Neural cell (in vitro differentiated cells): ENCODE data around the gene CYB561. TPM values are rescaled to one million over a fixed set of nuclear protein-coding genes. Genes with fewer than 3 reads are reported as not detected.

ENCODE experiments used
- H2AFZ ChIP-seq: fragments of 200-600, 300-800 bp; sonication (generic), shearing (Covaris generic); 2 replicates; pipeline ENCODE4 v1.6.0; 2014; ENCODE audit warnings: low read depth, mild to moderate bottlenecking, antibody characterized with exemption, low read length, moderate library complexity
- H3F3A ChIP-seq: fragments of 200-600 bp; shearing (Covaris generic); 2 replicates; pipeline ENCODE4 v1.6.1; 2016; ENCODE audit warnings: mild to moderate bottlenecking, moderate library complexity, mixed read lengths, antibody characterized with exemption, low read length; ENCODE audit not compliant: insufficient read depth, poor library complexity, severe bottlenecking
- H3K27ac ChIP-seq: fragments of 200-600, 300-800 bp; sonication (generic), shearing (Covaris generic); 2 replicates; pipeline ENCODE4 v1.5.1; 2014; ENCODE audit warnings: mild to moderate bottlenecking, low read length, moderate library complexity
- H3K27me3 ChIP-seq: fragments of 300-800, 200-600 bp; sonication (generic), shearing (Covaris generic); 2 replicates; pipeline ENCODE4 v1.6.0; 2014; ENCODE audit warnings: mild to moderate bottlenecking, low read depth, low read length, moderate library complexity; ENCODE audit not compliant: insufficient read depth
- H3K36me3 ChIP-seq: fragments of 300-800, 200-600 bp; sonication (generic), shearing (Covaris generic); 2 replicates; pipeline ENCODE4 v1.5.1; 2014; ENCODE audit warnings: mild to moderate bottlenecking, antibody characterized with exemption, low read length, moderate library complexity; ENCODE audit not compliant: insufficient read depth
- H3K4me2 ChIP-seq: fragments of 300-800, 200-600 bp; sonication (generic), shearing (Covaris generic); 2 replicates; pipeline ENCODE4 v1.6.0; 2014; ENCODE audit warnings: mild to moderate bottlenecking, low read length
- H3K4me3 ChIP-seq: fragments of 300-800, 200-600 bp; sonication (generic), shearing (Covaris generic); 2 replicates; pipeline ENCODE4 v1.5.1; 2014; ENCODE audit warnings: mild to moderate bottlenecking, low read length, moderate library complexity
- H3K79me2 ChIP-seq: fragments of 200-600 bp; shearing (Covaris generic); replicated peaks from 2 replicates; pipeline ENCODE4 v1.6.0; 2014; ENCODE audit warnings: mild to moderate bottlenecking, low read length, moderate library complexity; ENCODE audit not compliant: insufficient read depth
- H3K9ac ChIP-seq: fragments of 300-800, 200-600 bp; sonication (generic), shearing (Covaris generic); 2 replicates; pipeline ENCODE4 v1.6.1; 2016; ENCODE audit warnings: mild to moderate bottlenecking, low read length, mixed read lengths
- H3K9me2 ChIP-seq: fragments of 200-600 bp; shearing (Covaris generic); 2 replicates; pipeline ENCODE4 v1.6.1; 2016; ENCODE audit warnings: mild to moderate bottlenecking, low read length, mixed read lengths; ENCODE audit not compliant: insufficient read depth
- H3K9me3 ChIP-seq: fragments of 200-600, 300-800 bp; sonication (generic), shearing (Covaris generic); 2 replicates; pipeline ENCODE4 v1.6.1; 2016; ENCODE audit warnings: mild to moderate bottlenecking, mixed run types, low read length, moderate library complexity, mixed read lengths
- H4K20me1 ChIP-seq: fragments of 200-600 bp; shearing (Covaris generic); 2 replicates; pipeline ENCODE4 v1.6.1; 2016; ENCODE audit warnings: mild to moderate bottlenecking, mixed run types; ENCODE audit not compliant: insufficient read depth
- EP300 ChIP-seq: fragments of 450-650 bp; conservative IDR thresholded peaks from 2 replicates; pipeline ENCODE4 v1.6.1; 2014; ENCODE audit warnings: antibody characterized with exemption, mild to moderate bottlenecking, moderate library complexity; ENCODE audit not compliant: poor library complexity, severe bottlenecking
- EZH2 ChIP-seq: fragments of 200-600, 300-800 bp; shearing (Covaris generic), sonication (generic); IDR thresholded peaks from 2 replicates; pipeline ENCODE4 v1.6.1; 2014; ENCODE audit warnings: antibody characterized with exemption, low read length, borderline replicate concordance, mild to moderate bottlenecking; ENCODE audit not compliant: insufficient read depth, poor library complexity, severe bottlenecking
- MXI1 ChIP-seq: fragments of 450-650 bp; conservative IDR thresholded peaks from 2 replicates; pipeline ENCODE4 v1.6.1; 2014; ENCODE audit warnings: antibody characterized with exemption, mild to moderate bottlenecking; ENCODE audit not compliant: poor library complexity, severe bottlenecking
- POLR2AphosphoS5 ChIP-seq: IDR thresholded peaks from 2 replicates; pipeline ENCODE4 v1.6.1; 2012
- RAD21 ChIP-seq: fragments of 450-650 bp; conservative IDR thresholded peaks from 2 replicates; pipeline ENCODE4 v1.6.1; 2014; ENCODE audit warnings: antibody characterized with exemption, mild to moderate bottlenecking, moderate library complexity
- SMC3 ChIP-seq: fragments of 450-650 bp; conservative IDR thresholded peaks from 2 replicates; pipeline ENCODE4 v1.6.1; 2014; ENCODE audit warnings: antibody characterized with exemption, mild to moderate bottlenecking, moderate library complexity; ENCODE audit not compliant: poor library complexity
- TAF1 ChIP-seq: IDR thresholded peaks from 2 replicates; pipeline ENCODE4 v1.6.1; 2012; ENCODE audit warnings: low read depth
- polyA plus RNA-seq: library from polyadenylated mRNA; depleted of rRNA; stranded (reverse); fragments of >200 nt; gene quantifications from 2 replicates; pipeline ENCODE4 v1.2.3, GENCODE V29; 2014
- TF ChIP-seq, protein P1 (sequence below): IDR thresholded peaks from 2 replicates; pipeline ENCODE4 v1.6.1; 2012; ENCODE audit warnings: borderline replicate concordance
- TF ChIP-seq, protein P2 (sequence below): fragments of 450-650 bp; IDR thresholded peaks from 2 replicates; pipeline ENCODE4 v1.5.1; 2014; ENCODE audit warnings: antibody characterized with exemption, mild to moderate bottlenecking, moderate library complexity; ENCODE audit not compliant: poor library complexity, severe bottlenecking

The CYB561 gene
- polyA plus RNA-seq, 1 donor from 2014 or later, result 15.7 TPM

DNA sequence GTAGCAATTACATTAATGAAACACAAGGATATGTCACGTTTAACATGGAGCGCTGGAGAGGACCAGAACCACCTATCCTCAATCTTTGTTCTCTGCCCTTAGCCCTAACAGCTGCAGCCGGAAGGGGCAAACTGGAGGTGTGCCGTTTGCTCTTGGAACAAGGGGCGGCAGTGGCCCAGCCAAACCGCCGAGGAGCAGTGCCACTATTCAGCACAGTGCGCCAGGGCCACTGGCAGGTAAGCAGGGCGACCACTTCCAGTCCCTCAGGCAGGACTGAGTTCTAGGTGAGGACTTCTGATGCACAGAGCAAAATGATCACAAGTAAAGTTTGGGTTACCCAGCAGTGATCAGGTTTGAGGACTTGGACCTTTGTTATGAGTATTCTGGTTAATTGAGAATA lies 41.1 kb downstream of the CYB561 start:
- TF ChIP-seq, protein P1, sequence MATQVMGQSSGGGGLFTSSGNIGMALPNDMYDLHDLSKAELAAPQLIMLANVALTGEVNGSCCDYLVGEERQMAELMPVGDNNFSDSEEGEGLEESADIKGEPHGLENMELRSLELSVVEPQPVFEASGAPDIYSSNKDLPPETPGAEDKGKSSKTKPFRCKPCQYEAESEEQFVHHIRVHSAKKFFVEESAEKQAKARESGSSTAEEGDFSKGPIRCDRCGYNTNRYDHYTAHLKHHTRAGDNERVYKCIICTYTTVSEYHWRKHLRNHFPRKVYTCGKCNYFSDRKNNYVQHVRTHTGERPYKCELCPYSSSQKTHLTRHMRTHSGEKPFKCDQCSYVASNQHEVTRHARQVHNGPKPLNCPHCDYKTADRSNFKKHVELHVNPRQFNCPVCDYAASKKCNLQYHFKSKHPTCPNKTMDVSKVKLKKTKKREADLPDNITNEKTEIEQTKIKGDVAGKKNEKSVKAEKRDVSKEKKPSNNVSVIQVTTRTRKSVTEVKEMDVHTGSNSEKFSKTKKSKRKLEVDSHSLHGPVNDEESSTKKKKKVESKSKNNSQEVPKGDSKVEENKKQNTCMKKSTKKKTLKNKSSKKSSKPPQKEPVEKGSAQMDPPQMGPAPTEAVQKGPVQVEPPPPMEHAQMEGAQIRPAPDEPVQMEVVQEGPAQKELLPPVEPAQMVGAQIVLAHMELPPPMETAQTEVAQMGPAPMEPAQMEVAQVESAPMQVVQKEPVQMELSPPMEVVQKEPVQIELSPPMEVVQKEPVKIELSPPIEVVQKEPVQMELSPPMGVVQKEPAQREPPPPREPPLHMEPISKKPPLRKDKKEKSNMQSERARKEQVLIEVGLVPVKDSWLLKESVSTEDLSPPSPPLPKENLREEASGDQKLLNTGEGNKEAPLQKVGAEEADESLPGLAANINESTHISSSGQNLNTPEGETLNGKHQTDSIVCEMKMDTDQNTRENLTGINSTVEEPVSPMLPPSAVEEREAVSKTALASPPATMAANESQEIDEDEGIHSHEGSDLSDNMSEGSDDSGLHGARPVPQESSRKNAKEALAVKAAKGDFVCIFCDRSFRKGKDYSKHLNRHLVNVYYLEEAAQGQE, result no peak
- TF ChIP-seq SMC3 (no peak), EP300 (no peak), MXI1 (no peak), EZH2 (no peak), POLR2AphosphoS5 (no peak), RAD21 (no peak), TAF1 (no peak)
- TF ChIP-seq, protein P2, sequence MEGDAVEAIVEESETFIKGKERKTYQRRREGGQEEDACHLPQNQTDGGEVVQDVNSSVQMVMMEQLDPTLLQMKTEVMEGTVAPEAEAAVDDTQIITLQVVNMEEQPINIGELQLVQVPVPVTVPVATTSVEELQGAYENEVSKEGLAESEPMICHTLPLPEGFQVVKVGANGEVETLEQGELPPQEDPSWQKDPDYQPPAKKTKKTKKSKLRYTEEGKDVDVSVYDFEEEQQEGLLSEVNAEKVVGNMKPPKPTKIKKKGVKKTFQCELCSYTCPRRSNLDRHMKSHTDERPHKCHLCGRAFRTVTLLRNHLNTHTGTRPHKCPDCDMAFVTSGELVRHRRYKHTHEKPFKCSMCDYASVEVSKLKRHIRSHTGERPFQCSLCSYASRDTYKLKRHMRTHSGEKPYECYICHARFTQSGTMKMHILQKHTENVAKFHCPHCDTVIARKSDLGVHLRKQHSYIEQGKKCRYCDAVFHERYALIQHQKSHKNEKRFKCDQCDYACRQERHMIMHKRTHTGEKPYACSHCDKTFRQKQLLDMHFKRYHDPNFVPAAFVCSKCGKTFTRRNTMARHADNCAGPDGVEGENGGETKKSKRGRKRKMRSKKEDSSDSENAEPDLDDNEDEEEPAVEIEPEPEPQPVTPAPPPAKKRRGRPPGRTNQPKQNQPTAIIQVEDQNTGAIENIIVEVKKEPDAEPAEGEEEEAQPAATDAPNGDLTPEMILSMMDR, result no peak
- Histone ChIP-seq H3F3A (no peaks in the 10 kb centered on the region), H3K4me2 (no peak overlapping the region), H3K27ac (no peak overlapping the region), H3K79me2 (no peaks in the 10 kb centered on the region), H3K4me3 (no peak overlapping the region), H3K27me3 (no peaks in the 10 kb centered on the region), H3K9ac (no peak overlapping the region), H2AFZ (no peak overlapping the region), H3K9me2 (no peaks in the 10 kb centered on the region), H3K9me3 (no peaks in the 10 kb centered on the region), H3K36me3 (peaks cover 15% of the 10 kb centered on the region), H4K20me1 (no peaks in the 10 kb centered on the region)

DNA sequence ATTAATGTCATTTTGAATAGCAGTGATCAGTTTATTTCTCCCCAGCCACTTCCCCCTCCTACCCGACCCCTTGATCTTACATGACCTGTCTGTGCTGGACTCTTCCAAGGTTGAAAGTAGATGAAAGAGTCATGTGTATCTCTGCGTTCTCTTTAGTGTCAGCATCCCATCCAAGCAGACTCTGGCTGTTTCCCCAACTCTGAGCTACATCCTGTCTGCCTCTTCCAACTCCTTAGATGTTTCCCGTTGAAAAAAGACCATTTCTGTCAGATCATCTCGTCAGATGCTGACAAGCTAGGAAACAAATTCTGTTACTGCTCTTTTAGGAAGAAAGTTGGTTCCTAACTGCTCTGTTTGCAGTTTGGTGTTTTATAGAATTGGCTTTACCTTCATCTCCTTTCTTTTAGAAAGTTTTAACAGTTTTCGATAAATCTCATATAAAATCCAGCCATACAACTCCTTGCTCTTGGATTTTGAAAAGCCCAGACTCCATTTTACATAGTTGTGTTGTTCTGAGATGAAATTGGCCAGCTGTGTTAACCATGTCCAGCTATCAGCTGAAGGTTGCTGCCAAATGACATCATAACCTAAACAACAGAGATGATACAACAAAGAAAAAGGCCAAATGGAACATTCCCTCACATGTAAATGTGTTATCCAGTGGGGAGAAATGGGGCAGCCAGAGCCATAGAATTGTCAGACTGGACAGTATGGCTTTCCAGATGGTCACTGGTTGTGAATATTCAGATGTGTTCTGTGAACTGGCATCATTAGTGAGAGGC lies 43.5 kb downstream of the CYB561 start:
- no peaks in the 10 kb centered on the region for H3F3A ChIP-seq
- H3K9me2 ChIP-seq, result no peaks in the 10 kb centered on the region
- no peaks in the 10 kb centered on the region for H4K20me1 ChIP-seq
- H3K9ac ChIP-seq, result no peak overlapping the region
- no peak for TF ChIP-seq EZH2
- TF ChIP-seq SMC3, result no peak
- TF ChIP-seq MXI1, result no peak
- no peak for TF ChIP-seq EP300
- TF ChIP-seq, protein P1, result no peak
- TF ChIP-seq TAF1, result no peak
- TF ChIP-seq POLR2AphosphoS5, result no peak
- TF ChIP-seq, protein P2, result no peak
- TF ChIP-seq RAD21, result no peak
- H3K9me3 ChIP-seq, result no peaks in the 10 kb centered on the region
- no peak overlapping the region for H2AFZ ChIP-seq
- no peak overlapping the region for H3K4me3 ChIP-seq
- H3K27ac ChIP-seq, result no peak overlapping the region
- H3K79me2 ChIP-seq, result no peaks in the 10 kb centered on the region
- H3K27me3 ChIP-seq, result no peaks in the 10 kb centered on the region
- no peak overlapping the region for H3K4me2 ChIP-seq
- H3K36me3 ChIP-seq, result peaks cover 20% of the 10 kb centered on the region
